HepG2 (cell line): ENCODE results near the gene ZNF99. TPM values are rescaled to one million over a fixed set of nuclear protein-coding genes. Genes with fewer than 3 reads are reported as not detected.
"Not testable (repeated sequence)": the region's sequence is repeated elsewhere in the genome, so short reads cannot be mapped to it uniquely, and the experiment has no call there.

ENCODE experiments used
- ATAC-seq: fragments of 200-7000 bp; cut with Tn5 transposase; 3 replicates; pipeline ENCODE4 v1.9.1; 2020; ENCODE audit warnings: mild to moderate bottlenecking, moderate library complexity
- BruUV-seq: library from RNA; stranded (reverse); fragments of 400-500 nt; replicated peaks from 2 replicates; lab custom pipeline; 2021; lab: Mats Ljungman, UMichigan
- CTCF ChIA-PET: fragments of 300-600 bp; formaldehyde crosslinking; extraction: SDS; loops from one replicate; lab custom pipeline; 2021; ENCODE audit warnings: low total read pairs, inconsistent platforms, low intra/inter-chr PET ratio; lab: Yijun Ruan, JAX
- POLR2A ChIA-PET: fragments of 350-600 bp; sonication (Branson Sonifier 250); formaldehyde crosslinking; loops from one replicate; lab custom pipeline; 2020; ENCODE audit warnings: antibody characterized with exemption, inconsistent platforms; lab: Yijun Ruan, JAX
- DNase-seq: peaks from one replicate; pipeline ENCODE4 v3.0.0-alpha.2; 2015; ENCODE audit warnings: low spot score
- FAIRE-seq: peaks from 3 replicates; lab custom pipeline; 2011; peaks lifted over from hg19 to GRCh38; lab: Jason Lieb, UNC
- H2AFZ ChIP-seq: one replicate; pipeline ENCODE4 v1.6.1; 2011; ENCODE audit warnings: low read length, inconsistent platforms
- H3K27ac ChIP-seq: fragments of 300-600 bp; 3 replicates; pipeline ENCODE4 v1.8.0; 2011; ENCODE audit warnings: mixed run types, mild to moderate bottlenecking, mixed read lengths, low read length, inconsistent platforms; ENCODE audit not compliant: insufficient read depth; ENCODE audit errors: extremely low read length
- H3K27me3 ChIP-seq, 2 experiments: fragments of 200-600 bp in 1 of 2; 2 replicates in 1 of 2; 3 replicates in 1 of 2; pipeline versions ENCODE4 v1.6.0 to v1.8.0; 2011; ENCODE audit warnings: low read length in 2 of 2, mild to moderate bottlenecking in 2 of 2, moderate library complexity in 2 of 2, inconsistent platforms in 1 of 2; ENCODE audit not compliant: insufficient read depth in 2 of 2, control insufficient read depth in 1 of 2
- H3K36me3 ChIP-seq, 2 experiments: fragments of 200-600 bp in 1 of 2; replicated peaks in 1 of 2; 2 replicates in 1 of 2; 3 replicates in 1 of 2; pipeline versions ENCODE4 v1.5.1 to v1.8.0; 2011; ENCODE audit warnings: low read length in 2 of 2, inconsistent platforms in 1 of 2; ENCODE audit not compliant: insufficient read depth in 2 of 2, control insufficient read depth in 1 of 2
- H3K4me1 ChIP-seq: 2 replicates; pipeline ENCODE4 v1.5.1; 2012; ENCODE audit warnings: low read length, inconsistent platforms; ENCODE audit not compliant: insufficient read depth
- H3K4me2 ChIP-seq: 2 replicates; pipeline ENCODE4 v1.6.0; 2011; ENCODE audit warnings: low read depth, low read length, inconsistent platforms
- H3K4me3 ChIP-seq, 3 experiments: fragments of 200-600 bp in 1 of 3; sonication (generic), shearing (Covaris generic) in 1 of 3; replicated peaks in 1 of 3; 2 replicates each; pipeline ENCODE4 v1.5.1; 2011 to 2016; ENCODE audit warnings: low read length in 3 of 3, inconsistent platforms in 2 of 3, low read depth in 2 of 3, mild to moderate bottlenecking in 2 of 3, control low read depth in 1 of 3, mixed read lengths in 1 of 3; ENCODE audit not compliant: insufficient read depth in 1 of 3
- H3K79me2 ChIP-seq: one replicate; pipeline ENCODE4 v1.6.1; 2011; ENCODE audit warnings: low read length, inconsistent platforms; ENCODE audit not compliant: insufficient read depth
- H3K9ac ChIP-seq: 2 replicates; pipeline ENCODE4 v1.6.0; 2011; ENCODE audit warnings: mild to moderate bottlenecking, low read depth, low read length, inconsistent platforms; ENCODE audit not compliant: insufficient read depth
- H3K9me3 ChIP-seq: 2 replicates; pipeline ENCODE4 v1.5.1; 2012; ENCODE audit warnings: mild to moderate bottlenecking, low read length
- H4K20me1 ChIP-seq: 2 replicates; pipeline ENCODE4 v1.6.0; 2011; ENCODE audit warnings: inconsistent platforms, mild to moderate bottlenecking, low read length, moderate library complexity; ENCODE audit not compliant: insufficient read depth
- CHD4 ChIP-seq: fragments of 200-600 bp; sonication (generic); IDR thresholded peaks from 2 replicates; pipeline ENCODE4 v1.7.0; 2017; ENCODE audit warnings: mild to moderate bottlenecking, low read length, borderline replicate concordance
- KAT8 ChIP-seq: IDR thresholded peaks from 2 replicates; pipeline ENCODE4 v1.6.1; 2016; ENCODE audit warnings: missing genetic modification reagents, missing compliant biosample characterization
- NR3C1 ChIP-seq: sonication (generic); formaldehyde crosslinking; IDR thresholded peaks from 2 replicates; pipeline ENCODE4 v1.4.0; 2020; ENCODE audit warnings: missing genetic modification reagents
- PBX2 ChIP-seq: IDR thresholded peaks from 2 replicates; pipeline ENCODE4 v1.6.1; 2016; ENCODE audit warnings: control low read depth
- PHF5A ChIP-seq: IDR thresholded peaks from one replicate; pipeline ENCODE4 v1.6.1; 2018; ENCODE audit warnings: low read depth, missing genetic modification reagents; ENCODE audit not compliant: unreplicated experiment
- SMYD3 ChIP-seq: sonication (generic); formaldehyde crosslinking; IDR thresholded peaks from 2 replicates; pipeline ENCODE4 v1.8.1; 2023; ENCODE audit warnings: mild to moderate bottlenecking, missing genetic modification reagents
- SRSF9 ChIP-seq: fragments of 200-400 bp; formaldehyde crosslinking; IDR thresholded peaks from 2 replicates; pipeline ENCODE4 v1.6.1; 2018; ENCODE audit warnings: borderline replicate concordance, mild to moderate bottlenecking, low read depth, low read length; ENCODE audit not compliant: insufficient read depth, poor library complexity, severe bottlenecking
- SUZ12 ChIP-seq: fragments of 150-350 bp; IDR thresholded peaks from 2 replicates; pipeline ENCODE4 v1.6.1; 2014; ENCODE audit warnings: low read depth, low read length
- ZNF564 ChIP-seq: sonication (generic); formaldehyde crosslinking; IDR thresholded peaks from 2 replicates; pipeline ENCODE4 v1.8.1; 2023; ENCODE audit warnings: mild to moderate bottlenecking, missing genetic modification reagents
- ZNF740 ChIP-seq: sonication (generic); formaldehyde crosslinking; IDR thresholded peaks from 2 replicates; pipeline ENCODE4 v1.4.0; 2020; ENCODE audit warnings: missing genetic modification reagents
- WGBS: methylation state at CpG from one replicate; pipeline ENCODE4 v1.1.6; 2017; ENCODE audit warnings: low lambda C conversion rate; 5-methylcytosine and 5-hydroxymethylcytosine counted together
- in situ Hi-C: cut with HindIII; loops from 2 replicates; pipeline ENCODE4 v1.10.0; 2017; ENCODE audit warnings: low pct_unique_long_range_greater_than_20kb; ENCODE audit not compliant: extremely low pct_ligation_motif_present
- intact Hi-C: fragments of 100-400 bp; cut with micrococcal nuclease; formaldehyde crosslinking; loops from one replicate; pipeline ENCODE4 v1.10.0; 2022; ENCODE audit not compliant: unreplicated experiment
- polyA plus RNA-seq, 8 experiments: library from polyadenylated mRNA; depleted of rRNA in 3 of 8; stranded (reverse) in 7 of 8; unstranded in 1 of 8; fragments of >200 nt; fragmentation: Illumina TruSeq in 4 of 8; extraction: Trizol in 4 of 8; gene quantifications; 2 replicates each; pipeline versions ENCODE4 v1.2.1 to v1.2.3, GENCODE V29; 2011 to 2016; ENCODE audit warnings: low read depth in 4 of 8, missing spikeins in 1 of 8, mixed read lengths in 1 of 8; ENCODE audit not compliant: insufficient read depth in 1 of 8
- total RNA-seq, 5 experiments: library from RNA; depleted of rRNA; stranded (reverse); fragments of >200 nt; fragmentation: Illumina TruSeq; extraction: Trizol; gene quantifications; 2 replicates each; pipeline ENCODE4 v1.2.3, GENCODE V29; 2016; ENCODE audit warnings: low read depth in 1 of 5
- TF ChIP-seq, protein P1 (sequence below): sonication (generic); formaldehyde crosslinking; IDR thresholded peaks from 2 replicates; pipeline ENCODE4 v1.4.0; 2020; ENCODE audit warnings: mild to moderate bottlenecking, missing genetic modification reagents

Gene ZNF99
- total and polyA plus RNA-seq, 2 of the 13 experiments (the other 11 are each of a cell fraction or from before 2014, with no cell fraction given) = not detected

GRCh38 chr19:22708983-22709382, 75.0 kb downstream of the ZNF99 start (continued):
- TF ChIP-seq, protein P1, sequence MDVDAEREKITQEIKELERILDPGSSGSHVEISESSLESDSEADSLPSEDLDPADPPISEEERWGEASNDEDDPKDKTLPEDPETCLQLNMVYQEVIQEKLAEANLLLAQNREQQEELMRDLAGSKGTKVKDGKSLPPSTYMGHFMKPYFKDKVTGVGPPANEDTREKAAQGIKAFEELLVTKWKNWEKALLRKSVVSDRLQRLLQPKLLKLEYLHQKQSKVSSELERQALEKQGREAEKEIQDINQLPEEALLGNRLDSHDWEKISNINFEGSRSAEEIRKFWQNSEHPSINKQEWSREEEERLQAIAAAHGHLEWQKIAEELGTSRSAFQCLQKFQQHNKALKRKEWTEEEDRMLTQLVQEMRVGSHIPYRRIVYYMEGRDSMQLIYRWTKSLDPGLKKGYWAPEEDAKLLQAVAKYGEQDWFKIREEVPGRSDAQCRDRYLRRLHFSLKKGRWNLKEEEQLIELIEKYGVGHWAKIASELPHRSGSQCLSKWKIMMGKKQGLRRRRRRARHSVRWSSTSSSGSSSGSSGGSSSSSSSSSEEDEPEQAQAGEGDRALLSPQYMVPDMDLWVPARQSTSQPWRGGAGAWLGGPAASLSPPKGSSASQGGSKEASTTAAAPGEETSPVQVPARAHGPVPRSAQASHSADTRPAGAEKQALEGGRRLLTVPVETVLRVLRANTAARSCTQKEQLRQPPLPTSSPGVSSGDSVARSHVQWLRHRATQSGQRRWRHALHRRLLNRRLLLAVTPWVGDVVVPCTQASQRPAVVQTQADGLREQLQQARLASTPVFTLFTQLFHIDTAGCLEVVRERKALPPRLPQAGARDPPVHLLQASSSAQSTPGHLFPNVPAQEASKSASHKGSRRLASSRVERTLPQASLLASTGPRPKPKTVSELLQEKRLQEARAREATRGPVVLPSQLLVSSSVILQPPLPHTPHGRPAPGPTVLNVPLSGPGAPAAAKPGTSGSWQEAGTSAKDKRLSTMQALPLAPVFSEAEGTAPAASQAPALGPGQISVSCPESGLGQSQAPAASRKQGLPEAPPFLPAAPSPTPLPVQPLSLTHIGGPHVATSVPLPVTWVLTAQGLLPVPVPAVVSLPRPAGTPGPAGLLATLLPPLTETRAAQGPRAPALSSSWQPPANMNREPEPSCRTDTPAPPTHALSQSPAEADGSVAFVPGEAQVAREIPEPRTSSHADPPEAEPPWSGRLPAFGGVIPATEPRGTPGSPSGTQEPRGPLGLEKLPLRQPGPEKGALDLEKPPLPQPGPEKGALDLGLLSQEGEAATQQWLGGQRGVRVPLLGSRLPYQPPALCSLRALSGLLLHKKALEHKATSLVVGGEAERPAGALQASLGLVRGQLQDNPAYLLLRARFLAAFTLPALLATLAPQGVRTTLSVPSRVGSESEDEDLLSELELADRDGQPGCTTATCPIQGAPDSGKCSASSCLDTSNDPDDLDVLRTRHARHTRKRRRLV (CRISPR knock-in tag) = no peak
- TF ChIP-seq ZNF740 (no peak), SUZ12 (no peak), SRSF9 (no peak), PBX2 (CRISPR knock-in tag) (no peak), CHD4 (no peak), PHF5A (no peak), KAT8 (CRISPR knock-in tag) (no peak), NR3C1 (CRISPR knock-in tag) (no peak), SMYD3 (CRISPR knock-in tag) (no peak), ZNF564 (CRISPR knock-in tag) (no peak)

DNA sequence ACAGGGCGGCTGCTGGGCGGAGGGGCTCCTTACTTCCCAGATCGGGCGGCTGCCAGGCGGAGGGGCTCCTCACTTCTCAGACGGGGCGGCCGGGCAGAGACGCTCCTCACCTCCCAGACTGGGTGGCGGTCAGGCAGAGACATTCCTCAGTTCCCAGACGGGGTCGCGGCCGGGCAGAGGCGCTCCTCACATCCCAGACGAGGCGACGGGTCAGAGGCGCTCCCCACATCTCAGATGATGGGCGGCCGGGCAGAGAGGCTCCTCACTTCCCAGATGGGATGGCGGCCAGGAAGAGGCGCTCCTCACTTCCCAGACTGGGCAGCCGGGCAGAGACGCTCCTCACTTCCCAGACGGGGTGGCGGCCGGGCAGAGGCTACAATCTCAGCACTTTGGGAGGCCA, 80.9 kb downstream of the ZNF99 start:
- H3K79me2 ChIP-seq, BruUV-seq, H3K27ac ChIP-seq, H3K9ac ChIP-seq, H2AFZ ChIP-seq, H3K4me2 ChIP-seq, DNase-seq, intact Hi-C loops, H3K4me3 ChIP-seq, H3K4me1 ChIP-seq, H3K36me3 ChIP-seq, in situ Hi-C loops, FAIRE-seq, CTCF ChIA-PET, ATAC-seq, H4K20me1 ChIP-seq, POLR2A ChIA-PET, H3K27me3 ChIP-seq: not testable (repeated sequence)
- whole genome bisulfite sequencing = no CpG with 5 or more reads among the region's 28 CpGs
- peaks cover 65% of the 10 kb centered on the region for H3K9me3 ChIP-seq

- H2AFZ ChIP-seq, H4K20me1 ChIP-seq, H3K27ac ChIP-seq, POLR2A ChIA-PET, H3K4me2 ChIP-seq, in situ Hi-C loops, BruUV-seq, H3K27me3 ChIP-seq, intact Hi-C loops, CTCF ChIA-PET, H3K9ac ChIP-seq, H3K4me1 ChIP-seq, H3K79me2 ChIP-seq, H3K36me3 ChIP-seq, DNase-seq, FAIRE-seq, H3K4me3 ChIP-seq, ATAC-seq: not testable (repeated sequence)
- 44% methylated on average over 8 of the region's 22 CpGs for WGBS
- H3K9me3 ChIP-seq = peaks cover 64% of the 10 kb centered on the region
These were observed 81.3 kb downstream of the ZNF99 start for GRCh38 chr19:22702661-22703060.
